ENCODE results near the gene ANXA2. TPM values are rescaled to one million over a fixed set of nuclear protein-coding genes. Genes with fewer than 3 reads are reported as not detected.

ANXA2 gene
- total and polyA plus RNA-seq, 4 donors = 851 to 1,294 (median 1,171) TPM

DNA sequence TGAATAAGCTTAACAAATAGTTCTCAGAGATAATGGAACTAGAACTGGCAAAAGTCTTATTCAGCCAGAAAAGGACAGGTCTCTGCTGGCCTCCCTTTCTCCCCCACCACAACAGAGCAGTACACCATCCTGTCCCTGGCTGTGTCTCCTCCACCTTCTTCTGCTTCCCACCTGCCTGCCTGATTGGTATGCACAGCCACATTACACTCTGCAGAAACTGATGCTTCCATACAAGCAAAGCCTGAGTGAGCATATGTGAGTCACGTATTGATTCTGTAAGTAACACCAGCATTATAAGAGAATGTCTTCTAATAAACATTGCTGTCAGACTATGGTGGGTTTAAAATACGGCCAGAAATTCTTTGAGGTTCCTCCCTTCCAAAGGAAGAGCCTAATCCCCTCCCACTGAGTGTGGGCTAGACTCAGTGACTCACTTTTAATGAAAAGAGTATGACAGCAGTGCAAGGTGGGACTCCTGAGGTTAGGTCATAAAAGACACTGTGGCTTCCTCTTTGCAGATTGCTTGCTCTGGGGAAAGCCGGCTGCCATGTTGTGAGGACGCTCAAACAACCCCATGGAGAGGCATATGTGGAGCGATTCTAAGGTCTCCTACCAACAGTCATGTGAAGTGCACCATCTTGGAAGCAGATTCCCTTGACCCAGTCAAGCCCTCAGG, 44.4 kb downstream of the ANXA2 start:
- DNase-seq (no peak), ATAC-seq (ENCODE audit: insufficient read depth, low FRiP score) (no peak)
- Histone ChIP-seq H3K9me3 (ENCODE audit: control insufficient read depth in 4 of 4, insufficient read depth in 3 of 4, low read length in 3 of 4) (no peaks in the 10 kb centered on the region), H3K27me3 (ENCODE audit: control insufficient read depth in 3 of 3, insufficient read depth in 3 of 3, low read length in 2 of 3) (no peaks in the 10 kb centered on the region), H3K4me1 (ENCODE audit: control insufficient read depth in 5 of 5, insufficient read depth in 5 of 5, low read length in 5 of 5) (no peaks in the 10 kb centered on the region), H3K27ac (ENCODE audit: low read depth in 1 of 2, low read length in 1 of 2) (no peak overlapping the region), H3K36me3 (ENCODE audit: control insufficient read depth in 4 of 4, insufficient read depth in 4 of 4, low read length in 4 of 4) (peaks cover 29 to 68% (median 59%) of the 10 kb centered on the region in 4 donors), H3K4me3 (no peak overlapping the region), H3K9ac (ENCODE audit: insufficient read depth in 1 of 2, low read length in 2 of 2) (no peak overlapping the region)
- WGBS, 2 donors = 58 to 73% methylated on average over 5 of the region's 5 CpGs
- TF ChIP-seq, protein P1, sequence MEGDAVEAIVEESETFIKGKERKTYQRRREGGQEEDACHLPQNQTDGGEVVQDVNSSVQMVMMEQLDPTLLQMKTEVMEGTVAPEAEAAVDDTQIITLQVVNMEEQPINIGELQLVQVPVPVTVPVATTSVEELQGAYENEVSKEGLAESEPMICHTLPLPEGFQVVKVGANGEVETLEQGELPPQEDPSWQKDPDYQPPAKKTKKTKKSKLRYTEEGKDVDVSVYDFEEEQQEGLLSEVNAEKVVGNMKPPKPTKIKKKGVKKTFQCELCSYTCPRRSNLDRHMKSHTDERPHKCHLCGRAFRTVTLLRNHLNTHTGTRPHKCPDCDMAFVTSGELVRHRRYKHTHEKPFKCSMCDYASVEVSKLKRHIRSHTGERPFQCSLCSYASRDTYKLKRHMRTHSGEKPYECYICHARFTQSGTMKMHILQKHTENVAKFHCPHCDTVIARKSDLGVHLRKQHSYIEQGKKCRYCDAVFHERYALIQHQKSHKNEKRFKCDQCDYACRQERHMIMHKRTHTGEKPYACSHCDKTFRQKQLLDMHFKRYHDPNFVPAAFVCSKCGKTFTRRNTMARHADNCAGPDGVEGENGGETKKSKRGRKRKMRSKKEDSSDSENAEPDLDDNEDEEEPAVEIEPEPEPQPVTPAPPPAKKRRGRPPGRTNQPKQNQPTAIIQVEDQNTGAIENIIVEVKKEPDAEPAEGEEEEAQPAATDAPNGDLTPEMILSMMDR (IDR thresholded peaks at IDR 0.05; ENCODE audit: control extremely low read depth, extremely low read depth) = no peak

DNA sequence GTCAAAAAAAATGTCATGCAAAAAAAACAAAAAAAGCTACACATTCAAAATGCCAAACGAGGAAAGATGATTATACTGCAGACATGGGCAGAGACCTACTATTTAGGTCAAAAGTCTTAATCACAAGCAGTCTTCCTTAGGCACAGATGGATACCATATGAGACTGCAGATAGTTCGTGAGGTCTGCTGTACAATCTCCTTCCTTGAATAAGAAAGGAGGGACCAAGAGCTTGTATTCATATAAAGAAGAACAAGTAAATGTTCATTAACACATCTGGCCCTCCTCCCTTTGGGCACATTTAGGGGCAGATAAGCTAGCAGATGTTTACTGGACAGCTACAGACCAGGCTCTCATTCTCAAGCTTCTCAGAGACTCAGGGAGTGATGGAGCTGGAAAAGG, 45.3 kb downstream of the ANXA2 start:
- ATAC-seq (ENCODE audit: insufficient read depth, low FRiP score) = no peak
- WGBS, 2 donors = 86 to 92% methylated on average over 2 of the region's 2 CpGs
- Histone ChIP-seq H3K4me3 (no peak overlapping the region), H3K4me1 (ENCODE audit: control insufficient read depth in 5 of 5, insufficient read depth in 5 of 5, low read length in 5 of 5) (no peaks in the 10 kb centered on the region), H3K36me3 (ENCODE audit: control insufficient read depth in 4 of 4, insufficient read depth in 4 of 4, low read length in 4 of 4) (peaks cover 33 to 77% (median 67%) of the 10 kb centered on the region in 4 donors), H3K27ac (ENCODE audit: low read depth in 1 of 2, low read length in 1 of 2) (no peak overlapping the region), H3K9ac (ENCODE audit: insufficient read depth in 1 of 2, low read length in 2 of 2) (no peak overlapping the region), H3K9me3 (ENCODE audit: control insufficient read depth in 4 of 4, insufficient read depth in 3 of 4, low read length in 3 of 4) (no peaks in the 10 kb centered on the region), H3K27me3 (ENCODE audit: control insufficient read depth in 3 of 3, insufficient read depth in 3 of 3, low read length in 2 of 3) (no peaks in the 10 kb centered on the region)
- TF ChIP-seq, protein P1 (IDR thresholded peaks at IDR 0.05; ENCODE audit: control extremely low read depth, extremely low read depth) = no peak
- no peak for DNase-seq

DNA sequence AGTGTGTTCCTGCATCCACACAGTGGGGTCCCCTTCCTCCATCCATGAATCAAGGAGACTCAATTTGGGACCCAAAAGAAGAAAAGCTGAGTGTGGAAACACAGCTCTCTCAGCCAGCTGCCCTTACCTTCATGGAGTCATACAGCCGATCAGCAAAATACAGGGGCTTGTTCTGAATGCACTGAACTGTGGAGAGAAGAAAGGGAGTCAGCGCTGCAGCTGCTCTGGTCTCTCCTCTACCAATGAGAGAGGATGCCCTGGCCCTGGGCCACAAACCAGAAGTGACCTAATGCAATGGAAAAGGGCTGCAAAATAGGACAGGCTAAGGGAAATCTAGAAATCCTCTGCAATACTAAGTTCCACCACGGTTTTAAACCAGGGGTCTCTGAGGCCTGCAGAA, 46.7 kb downstream of the ANXA2 start:
- ATAC-seq (ENCODE audit: insufficient read depth, low FRiP score) (no peak), DNase-seq (no peak)
- TF ChIP-seq, protein P1 (IDR thresholded peaks at IDR 0.05; ENCODE audit: control extremely low read depth, extremely low read depth) = no peak
- Histone ChIP-seq H3K27me3 (ENCODE audit: control insufficient read depth in 3 of 3, insufficient read depth in 3 of 3, low read length in 2 of 3) (no peaks in the 10 kb centered on the region), H3K9ac (ENCODE audit: insufficient read depth in 1 of 2, low read length in 2 of 2) (no peak overlapping the region), H3K27ac (ENCODE audit: low read depth in 1 of 2, low read length in 1 of 2) (no peak overlapping the region), H3K9me3 (ENCODE audit: control insufficient read depth in 4 of 4, insufficient read depth in 3 of 4, low read length in 3 of 4) (no peaks in the 10 kb centered on the region), H3K4me1 (ENCODE audit: control insufficient read depth in 5 of 5, insufficient read depth in 5 of 5, low read length in 5 of 5) (no peaks in the 10 kb centered on the region), H3K4me3 (no peak overlapping the region), H3K36me3 (ENCODE audit: control insufficient read depth in 4 of 4, insufficient read depth in 4 of 4, low read length in 4 of 4) (peaks cover 38 to 84% (median 71%) of the 10 kb centered on the region in 4 donors)
- WGBS, 2 donors = 79 to 87% methylated on average over 3 of the region's 3 CpGs

DNA sequence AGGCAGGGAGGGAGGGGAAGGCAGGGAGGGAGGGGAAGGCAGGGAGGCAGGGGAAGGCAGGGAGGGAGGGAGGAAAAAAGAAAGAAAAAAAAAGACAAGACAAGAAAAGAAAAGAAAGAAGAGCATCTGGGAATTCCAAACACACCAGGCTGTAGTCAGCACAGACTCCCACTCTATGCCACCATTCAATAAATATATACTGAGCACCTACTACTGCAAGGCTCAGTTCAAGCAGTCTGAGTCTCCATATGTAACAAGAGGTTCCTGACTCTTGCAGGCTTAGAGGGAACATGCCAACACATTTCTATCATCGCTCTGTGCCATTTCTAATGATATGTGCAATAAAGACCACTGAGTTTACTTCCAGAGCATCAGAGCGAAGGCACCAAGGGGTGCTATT, 47.7 kb downstream of the ANXA2 start:
- H3K27ac ChIP-seq (ENCODE audit: low read depth in 1 of 2, low read length in 1 of 2) = no peak overlapping the region
- H3K9me3 ChIP-seq (ENCODE audit: control insufficient read depth in 4 of 4, insufficient read depth in 3 of 4, low read length in 3 of 4) = no peaks in the 10 kb centered on the region
- no peak overlapping the region for H3K4me3 ChIP-seq
- no peaks in the 10 kb centered on the region for H3K27me3 ChIP-seq (ENCODE audit: control insufficient read depth in 3 of 3, insufficient read depth in 3 of 3, low read length in 2 of 3)
- WGBS, 2 donors = 97 to 99% methylated on average over 2 of the region's 2 CpGs
- ATAC-seq (ENCODE audit: insufficient read depth, low FRiP score) (no peak), DNase-seq (no peak)
- TF ChIP-seq, protein P1 (IDR thresholded peaks at IDR 0.05; ENCODE audit: control extremely low read depth, extremely low read depth) = no peak
- peaks cover 32 to 78% (median 65%) of the 10 kb centered on the region in 4 donors for H3K36me3 ChIP-seq (ENCODE audit: control insufficient read depth in 4 of 4, insufficient read depth in 4 of 4, low read length in 4 of 4)
- H3K9ac ChIP-seq (ENCODE audit: insufficient read depth in 1 of 2, low read length in 2 of 2) = no peak overlapping the region
- no peaks in the 10 kb centered on the region for H3K4me1 ChIP-seq (ENCODE audit: control insufficient read depth in 5 of 5, insufficient read depth in 5 of 5, low read length in 5 of 5)
